GM19240 (cell line): ENCODE measurements around the gene ARHGAP4.
A peak's percentile ranks its signal among the peaks of the same experiment; 100 is the strongest.

Experiments used
- DNase-seq: peaks from one replicate; pipeline ENCODE4 v3.0.0; 2011; ENCODE audit warnings: low spot score; ENCODE audit not compliant: insufficient read length

Gene ARHGAP4

DNA sequence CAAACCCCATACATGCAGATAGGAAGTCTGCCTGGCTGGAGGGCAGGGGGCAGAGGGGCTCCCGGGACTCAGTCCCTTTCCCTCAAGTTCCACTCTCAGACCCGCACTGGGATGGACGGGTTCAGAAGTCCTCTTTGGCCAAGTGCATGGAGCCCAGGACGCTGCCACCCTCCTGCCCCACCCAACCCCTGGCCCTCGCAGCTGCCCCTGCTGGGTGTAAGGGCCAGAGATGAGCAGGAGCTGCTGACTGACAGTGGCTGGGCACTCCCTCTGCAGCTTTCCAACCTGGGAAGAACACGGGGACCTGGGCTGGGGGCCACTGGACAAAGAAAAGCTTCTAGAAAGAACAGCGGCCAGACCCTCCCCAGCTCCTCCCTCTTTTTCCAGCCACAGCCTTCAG, 43.5 kb downstream of the ARHGAP4 start:
- no peak for DNase-seq

DNA sequence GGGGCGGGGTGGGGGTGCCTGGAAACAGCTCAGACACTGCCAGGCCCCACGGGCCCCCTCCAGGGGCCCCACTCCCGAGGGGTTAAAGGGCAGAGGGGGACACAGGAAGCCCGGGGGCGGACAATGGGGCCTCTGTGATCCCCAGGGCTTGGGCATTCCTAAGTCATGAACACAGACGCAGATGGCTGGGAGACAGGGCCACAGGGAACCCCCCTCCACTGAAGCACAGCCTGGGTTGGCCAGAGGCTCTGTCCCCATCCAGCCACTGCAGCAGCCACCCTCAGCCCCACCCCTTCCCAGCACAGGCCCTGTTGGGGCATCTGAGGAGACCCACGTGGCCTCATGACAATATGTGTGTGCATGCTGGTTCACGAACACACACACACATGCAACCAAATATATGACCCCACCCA, 44.0 kb downstream of the ARHGAP4 start:
- no peak for DNase-seq

DNA sequence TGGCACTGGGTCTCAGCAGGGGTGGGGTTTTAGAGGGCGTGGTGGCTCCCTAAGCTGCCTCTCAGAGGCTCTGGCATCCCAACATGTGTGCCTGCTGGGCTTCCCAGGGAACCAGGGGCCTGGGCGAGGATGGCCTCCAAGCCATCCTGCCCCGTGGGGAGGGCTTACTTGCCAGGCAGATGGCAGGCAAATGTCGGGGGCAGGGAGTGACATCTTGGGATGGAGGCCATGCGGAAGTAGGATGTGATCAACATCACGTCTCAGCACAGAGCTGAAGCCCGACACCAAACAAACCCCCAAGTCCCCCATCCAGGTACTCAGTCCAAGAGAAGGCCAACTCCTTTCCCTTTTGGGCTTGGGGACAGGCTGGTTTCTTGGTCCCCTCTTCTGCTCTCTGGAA, 44.8 kb downstream of the ARHGAP4 start:
- DNase-seq = no peak

DNA sequence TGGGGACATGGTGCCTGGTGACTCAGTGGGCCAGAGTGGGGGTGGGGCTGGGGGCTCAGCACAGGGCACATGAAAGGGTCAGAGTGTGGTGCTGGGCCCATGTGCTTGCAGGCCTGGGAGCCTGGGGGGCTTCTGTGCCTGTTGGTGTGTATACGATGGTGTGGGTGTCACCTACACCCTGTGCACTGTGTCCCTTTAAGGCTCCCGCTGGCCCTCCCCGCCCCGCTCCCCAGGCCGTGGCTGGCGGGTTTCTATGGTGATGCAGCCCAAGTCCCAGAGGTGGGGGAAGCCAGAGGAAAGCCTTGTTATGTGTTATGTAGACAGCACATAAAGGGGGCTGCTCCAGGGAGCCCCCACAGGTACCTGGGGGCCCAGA, 45.6 kb downstream of the ARHGAP4 start:
- DNase-seq = no peak

DNA sequence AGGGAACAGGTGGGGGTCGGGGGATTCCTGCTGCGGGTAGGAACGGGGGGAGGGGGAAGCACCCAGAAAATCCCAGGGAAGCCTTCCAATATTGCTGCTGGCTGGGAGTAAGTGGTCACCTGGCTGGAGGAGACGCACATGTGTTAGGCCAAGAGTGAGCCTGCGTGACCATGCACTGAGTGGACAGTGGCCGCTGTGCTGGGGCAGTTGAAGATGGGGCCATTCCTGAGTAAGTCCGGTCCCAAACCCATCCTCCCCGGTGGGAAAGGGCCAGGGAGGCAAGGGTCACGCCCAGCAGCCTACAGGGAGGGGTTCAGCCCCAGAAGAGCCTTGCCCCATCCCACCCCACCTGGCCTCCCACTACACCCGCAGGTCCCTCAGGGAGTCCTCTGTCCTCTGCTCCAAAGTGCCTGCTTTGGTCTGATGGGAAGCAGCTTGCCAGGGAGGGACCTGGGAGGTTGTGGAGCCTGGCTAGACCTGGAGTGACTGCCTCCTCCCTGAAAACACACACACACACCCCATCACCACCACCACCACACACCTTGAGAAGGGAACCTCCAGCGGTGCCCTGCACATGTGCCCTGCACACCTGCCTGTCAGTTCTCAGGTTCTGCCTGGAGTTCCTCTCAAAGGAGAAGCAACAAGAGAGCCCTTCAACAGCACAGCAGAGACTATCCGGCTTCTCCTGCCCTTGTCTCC, 46.2 kb downstream of the ARHGAP4 start:
- DNase-seq = no peak

DNA sequence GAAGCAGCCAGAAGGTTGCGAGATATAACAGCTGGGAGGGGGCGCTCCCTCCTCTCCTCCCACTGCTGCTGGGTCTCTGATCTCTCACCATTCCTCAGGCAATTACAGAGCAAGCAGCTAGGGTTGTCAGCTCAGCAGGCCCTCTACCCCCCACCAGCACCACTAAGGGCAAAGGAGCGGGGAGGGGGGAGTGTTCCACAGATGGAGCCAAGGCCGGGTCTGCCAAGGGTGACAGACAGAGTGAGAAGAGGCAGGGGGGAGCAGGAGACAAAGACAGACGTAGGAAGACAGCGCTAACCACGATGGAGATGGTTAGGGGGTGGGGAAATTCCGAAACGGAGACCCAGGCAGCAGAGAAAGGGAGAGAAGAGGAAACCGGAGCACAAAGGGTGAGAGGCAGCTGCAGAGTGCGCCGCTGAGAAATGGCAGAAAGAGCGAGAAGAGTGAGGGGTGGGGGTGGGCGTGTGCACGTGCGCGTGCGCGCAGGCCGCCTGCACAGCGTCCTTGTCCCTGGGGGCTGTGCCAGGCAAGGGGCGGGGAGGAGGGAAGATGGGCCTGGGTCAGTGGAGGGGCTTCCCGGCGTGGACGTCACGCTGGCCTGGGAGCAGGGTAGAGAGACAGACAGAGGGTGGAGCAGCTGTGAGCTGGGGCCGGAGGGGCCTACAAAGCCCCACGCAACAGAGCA, 47.0 kb downstream of the ARHGAP4 start:
- no peak for DNase-seq

DNA sequence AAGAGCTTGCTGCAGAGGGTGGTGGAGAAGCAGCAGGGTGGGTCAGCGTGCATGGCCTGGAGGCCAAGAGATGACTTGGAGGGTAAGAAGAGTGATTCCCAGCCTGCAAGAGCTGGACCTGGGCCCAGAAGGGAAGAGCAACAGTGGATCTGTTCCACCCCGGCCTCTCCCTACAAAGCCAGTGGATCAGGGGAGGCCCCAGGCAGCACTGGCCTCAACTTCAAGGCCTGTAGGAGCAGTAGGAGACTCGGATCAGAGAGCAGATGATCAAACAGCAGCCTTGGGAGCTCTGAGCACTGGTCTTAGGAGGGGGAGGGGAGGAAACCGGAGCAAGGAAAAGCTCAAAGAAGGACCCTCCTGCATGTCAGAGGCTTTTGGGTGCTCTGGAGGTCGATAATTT, 47.7 kb downstream of the ARHGAP4 start:
- DNase-seq = no peak

DNA sequence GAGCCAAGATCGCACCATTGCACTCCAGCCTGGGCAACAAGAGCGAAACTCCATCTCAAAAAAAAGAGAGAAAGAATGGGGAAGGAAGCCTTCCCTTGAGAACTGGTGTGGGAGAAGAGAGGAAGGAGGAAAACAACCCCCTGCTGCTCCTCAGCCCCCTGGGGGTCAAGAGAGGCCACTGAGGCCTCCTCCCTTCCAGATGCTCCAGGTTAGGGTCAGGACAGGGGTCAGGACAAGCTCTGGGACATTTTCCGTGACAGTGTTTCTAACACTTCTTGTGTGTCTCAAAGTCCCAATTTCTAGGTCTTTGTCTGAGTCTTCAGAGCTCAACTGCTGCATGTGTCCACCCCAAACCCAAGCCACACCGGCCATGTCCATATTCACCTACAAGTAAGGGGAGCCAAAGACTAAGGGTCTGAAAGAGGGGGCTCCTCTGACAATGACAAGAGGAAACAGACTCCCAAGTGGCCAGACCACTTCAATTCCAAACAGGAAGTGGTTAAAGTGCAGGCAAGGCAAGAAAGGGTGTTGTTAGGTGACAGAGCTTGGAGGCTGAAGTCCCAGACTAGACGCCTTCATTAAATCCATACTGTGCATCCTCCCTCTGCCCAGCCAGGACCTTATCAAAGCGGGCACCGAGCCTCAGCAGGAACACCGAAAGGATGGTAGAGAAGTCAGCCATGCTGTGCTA, 48.3 kb downstream of the ARHGAP4 start:
- DNase-seq = no peak

DNA sequence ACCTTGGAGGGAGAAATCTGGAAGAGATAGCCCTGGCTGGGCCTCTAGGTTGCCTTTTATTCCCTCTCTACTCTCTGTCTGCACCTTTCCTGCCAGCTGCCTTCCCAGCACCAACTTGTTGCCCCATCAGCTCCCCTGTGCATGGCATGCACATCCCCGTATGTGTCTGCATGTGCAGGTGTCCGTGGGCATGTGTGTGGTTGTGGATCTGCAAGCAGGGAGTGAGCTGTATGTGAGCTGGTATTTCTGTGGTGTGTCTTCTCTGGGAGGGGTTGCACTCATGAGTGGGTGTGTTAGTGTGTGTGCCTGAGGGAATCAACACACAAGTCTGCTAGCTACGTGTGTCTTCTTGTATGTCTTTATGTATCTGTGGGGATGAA, 50.0 kb downstream of the ARHGAP4 start:
- DNase-seq = no peak

DNA sequence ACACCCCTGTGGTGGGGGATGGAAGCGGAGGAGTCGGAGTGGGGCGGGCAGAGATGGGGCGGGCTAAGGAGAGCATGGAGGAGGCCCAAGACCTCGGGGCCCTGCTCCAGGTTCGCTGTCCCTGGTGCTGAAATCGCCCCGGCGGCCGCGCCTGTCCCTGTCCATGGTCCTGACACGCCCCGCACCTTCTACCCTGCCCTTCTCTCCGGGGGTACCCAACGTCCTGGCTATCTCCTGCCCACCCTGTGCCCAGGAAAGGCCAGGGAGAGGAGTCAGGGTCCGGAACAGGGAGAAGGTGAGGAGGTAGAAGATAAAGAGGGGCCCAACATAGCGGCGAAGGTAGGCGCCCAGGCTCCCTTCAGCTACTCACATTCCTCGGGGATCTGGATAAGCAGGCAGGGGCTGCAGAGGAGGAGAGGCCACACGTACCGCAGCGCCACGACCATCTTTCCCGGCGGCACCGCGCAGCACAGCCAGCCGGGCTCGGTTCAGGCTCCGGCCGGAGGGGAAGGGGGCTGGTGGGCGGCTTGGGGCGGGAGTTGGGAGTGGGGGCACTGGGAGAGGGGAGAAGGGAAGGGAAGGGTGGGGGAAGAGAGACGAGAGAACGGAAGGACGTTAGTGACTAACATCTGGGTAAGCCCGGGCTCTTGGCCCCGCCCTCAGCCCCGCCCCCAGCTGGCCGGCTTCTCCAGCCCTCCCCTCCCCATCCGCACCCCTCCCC, 50.5 kb downstream of the ARHGAP4 start:
- peak; percentile 51 for DNase-seq

DNA sequence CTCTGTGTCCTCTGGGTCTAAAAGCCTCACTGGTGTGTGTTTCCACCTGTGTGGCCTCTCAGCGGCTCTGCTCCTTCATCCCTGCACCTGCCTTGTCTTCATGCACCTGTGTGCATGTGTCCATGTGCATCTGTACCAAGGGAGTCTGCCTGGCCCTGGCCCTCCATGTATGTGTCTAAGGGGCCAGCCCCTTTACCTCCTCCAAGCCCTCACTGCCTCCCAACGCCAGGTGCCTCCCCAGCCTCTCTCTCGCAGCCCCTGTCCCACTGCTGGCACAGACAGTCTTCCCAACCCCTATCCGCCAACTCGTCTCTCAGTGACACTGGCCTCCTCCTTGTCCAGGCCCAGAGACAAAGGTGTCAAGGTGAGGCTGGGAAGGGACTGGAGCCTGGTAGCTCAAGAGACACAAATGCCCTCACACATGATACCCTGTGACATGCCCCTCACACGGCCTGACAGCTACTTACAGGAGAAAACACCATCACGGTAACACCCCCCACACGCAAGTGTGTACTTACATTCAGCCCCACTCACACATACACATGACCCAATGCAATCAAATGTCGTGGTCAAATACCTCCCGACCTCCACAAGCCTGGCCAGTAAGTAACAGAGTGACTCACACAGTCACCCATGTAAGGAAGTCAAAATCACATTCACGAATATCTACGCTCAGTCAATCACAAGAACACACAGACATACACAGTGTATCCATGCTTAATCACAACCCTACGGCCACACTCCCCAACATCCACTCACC, 51.5 kb downstream of the ARHGAP4 start:
- no peak for DNase-seq

DNA sequence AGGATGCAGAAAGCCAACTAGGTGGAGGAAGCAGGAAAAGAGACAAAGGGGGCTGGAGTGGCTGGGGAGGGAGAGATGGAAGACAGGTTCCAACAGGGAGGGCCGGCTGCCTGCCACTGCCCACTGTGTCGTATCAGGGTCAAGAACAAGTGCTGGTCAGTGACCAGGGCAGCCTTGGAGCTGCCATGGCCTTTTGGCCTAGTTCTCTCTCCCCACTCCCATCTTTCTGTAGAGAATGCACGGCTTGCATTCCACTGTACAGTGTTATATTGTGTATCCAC, 52.0 kb downstream of the ARHGAP4 start:
- DNase-seq = no peak

DNA sequence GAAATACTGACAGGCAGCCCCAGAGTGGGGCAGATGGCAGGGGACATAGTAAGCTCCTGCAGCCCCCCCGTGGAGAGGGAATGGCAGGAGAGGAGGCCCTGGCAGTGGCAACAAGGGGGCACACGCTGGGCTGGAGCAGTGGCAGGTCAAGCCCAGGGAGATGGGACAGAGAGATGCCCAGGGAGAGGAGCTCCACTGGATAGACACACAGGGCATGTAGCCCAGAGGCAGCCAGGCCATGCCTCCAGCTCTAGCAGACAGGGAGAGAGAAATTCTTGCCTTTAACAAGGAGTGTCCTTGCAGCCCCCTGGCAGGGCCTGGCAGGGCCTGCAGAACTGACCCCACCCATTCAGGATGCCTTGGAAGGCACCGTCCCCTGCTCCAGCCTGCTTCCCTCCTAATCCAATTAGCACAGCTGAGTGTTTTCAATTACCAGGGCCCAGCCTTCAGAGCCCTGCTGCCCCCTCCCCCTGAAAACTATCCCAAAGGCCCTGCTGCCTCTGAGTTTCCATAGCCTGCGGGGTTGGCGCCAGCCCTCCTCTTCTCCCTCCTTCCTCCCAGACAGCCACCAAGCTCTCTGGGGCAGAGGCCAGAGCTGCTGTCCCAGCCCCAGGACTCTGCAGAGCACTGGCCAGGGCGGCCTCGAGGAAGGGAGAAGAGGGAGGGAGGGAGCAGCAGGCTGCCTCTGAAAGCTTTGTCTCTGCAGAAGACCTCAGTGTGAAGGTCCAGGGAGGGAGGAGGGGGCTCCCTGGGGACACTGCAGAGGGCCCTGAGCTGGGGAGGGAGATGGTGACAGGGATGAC, 52.6 kb downstream of the ARHGAP4 start:
- DNase-seq = no peak

DNA sequence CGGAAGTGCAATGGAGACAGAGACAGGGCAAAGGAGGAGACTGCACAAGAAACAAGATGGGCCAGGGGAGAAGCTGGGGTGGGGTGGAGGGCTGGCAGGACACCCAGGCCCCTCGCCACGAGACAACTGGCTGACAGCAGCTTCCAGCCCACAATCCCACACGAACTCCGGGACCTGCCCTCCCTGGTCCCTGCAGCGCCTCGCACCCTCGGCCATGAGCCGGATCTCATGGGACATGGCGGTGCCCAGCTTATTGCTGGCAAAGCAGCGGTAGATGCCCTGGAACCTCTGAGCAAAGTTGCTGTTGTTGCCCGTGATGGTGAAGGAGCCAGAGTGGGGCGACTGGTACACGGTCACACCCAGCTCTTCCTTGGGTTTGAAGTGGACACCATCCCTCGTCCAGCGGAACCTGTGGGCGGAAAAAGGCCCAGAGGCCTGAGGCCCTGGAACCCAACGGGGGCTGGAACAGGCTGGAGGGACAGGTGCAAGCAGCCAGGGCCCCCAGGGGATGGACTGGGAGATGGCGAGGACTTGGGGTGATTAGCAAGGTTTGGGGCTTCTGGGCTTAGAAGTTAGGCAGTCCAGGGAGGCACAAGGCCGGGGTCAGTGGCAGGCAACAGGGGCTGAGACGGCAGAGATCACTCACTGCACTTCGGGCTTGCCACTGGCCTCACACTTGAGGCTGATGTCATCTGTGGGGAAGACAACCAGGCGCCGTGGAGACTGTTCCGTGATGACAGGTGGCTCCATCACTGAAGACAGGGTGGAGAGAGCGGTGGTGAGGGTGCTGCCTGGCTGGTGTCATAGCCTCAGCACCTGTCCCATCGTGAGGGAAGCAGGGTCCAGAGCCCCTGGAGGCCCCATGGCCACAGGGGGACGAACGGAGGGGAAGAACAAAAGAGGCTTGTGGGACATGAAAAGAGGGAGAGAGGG, 53.9 kb downstream of the ARHGAP4 start:
- DNase-seq = no peak

DNA sequence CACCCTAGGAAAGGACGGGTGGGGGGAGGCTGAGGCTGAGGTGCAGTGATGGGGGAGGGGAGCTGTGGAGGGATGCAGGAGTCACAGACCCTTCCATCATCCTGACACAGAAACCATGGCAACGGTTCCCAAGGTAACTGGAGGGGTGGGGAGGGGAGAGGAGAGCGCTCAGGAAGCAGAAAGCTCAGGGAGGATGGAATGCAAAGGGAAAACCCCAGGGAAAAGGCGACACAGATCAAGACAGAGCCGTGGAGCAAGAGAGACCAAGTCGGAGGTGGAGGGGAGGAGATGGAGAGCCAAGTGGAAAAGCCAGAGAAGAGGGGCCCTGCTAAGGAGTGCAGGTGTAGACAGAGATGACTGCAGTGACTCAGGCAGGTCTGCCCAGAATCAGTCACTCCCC, 54.6 kb downstream of the ARHGAP4 start:
- no peak for DNase-seq

DNA sequence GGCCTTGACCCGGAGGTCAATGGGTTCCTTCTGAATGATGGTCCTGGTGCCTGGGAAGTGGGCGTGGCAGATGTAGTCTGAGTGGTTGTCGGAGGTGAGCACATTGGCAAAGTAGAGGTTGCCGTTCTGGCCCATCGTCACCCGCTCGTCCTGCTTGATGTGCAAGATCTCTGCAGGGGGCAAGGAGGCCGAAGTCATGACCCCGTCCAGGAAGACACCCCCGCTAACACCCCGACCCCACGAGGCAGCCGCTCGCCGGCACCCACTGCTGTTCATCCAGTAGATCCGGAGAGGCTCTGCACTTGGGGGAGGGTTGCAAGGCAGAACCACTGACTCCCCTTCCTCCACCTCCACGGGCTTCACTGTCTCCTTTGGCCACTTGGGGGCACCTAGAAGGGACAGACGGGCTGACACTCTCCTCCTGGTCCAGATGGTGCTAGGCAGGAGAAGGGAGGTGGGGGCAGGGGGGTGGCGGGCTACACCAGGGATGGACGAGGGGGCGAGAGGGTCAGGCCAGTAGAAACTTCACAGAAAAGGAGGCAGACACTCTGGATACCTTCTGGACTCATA, 55.2 kb downstream of the ARHGAP4 start:
- DNase-seq = no peak

DNA sequence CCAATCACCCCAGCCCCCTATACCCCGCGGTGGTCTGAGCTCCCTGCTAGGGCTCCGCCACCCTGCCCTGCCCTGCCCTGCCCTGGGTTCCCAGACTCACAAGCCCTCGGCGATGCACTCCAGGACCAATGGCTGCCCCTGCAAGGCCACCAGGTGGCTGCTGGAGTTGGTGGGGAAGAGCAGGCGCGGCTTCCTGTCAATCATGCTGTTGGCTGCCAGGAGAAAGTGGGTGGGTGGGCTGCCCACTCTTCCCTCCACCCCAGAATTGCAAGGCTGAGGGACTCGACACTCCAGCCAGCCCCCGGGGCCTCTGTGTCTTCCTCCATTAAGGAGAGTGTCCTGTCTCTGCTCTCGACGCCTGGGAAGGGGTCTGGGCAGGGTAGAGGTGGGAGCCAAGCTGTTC, 55.8 kb downstream of the ARHGAP4 start:
- DNase-seq = no peak

DNA sequence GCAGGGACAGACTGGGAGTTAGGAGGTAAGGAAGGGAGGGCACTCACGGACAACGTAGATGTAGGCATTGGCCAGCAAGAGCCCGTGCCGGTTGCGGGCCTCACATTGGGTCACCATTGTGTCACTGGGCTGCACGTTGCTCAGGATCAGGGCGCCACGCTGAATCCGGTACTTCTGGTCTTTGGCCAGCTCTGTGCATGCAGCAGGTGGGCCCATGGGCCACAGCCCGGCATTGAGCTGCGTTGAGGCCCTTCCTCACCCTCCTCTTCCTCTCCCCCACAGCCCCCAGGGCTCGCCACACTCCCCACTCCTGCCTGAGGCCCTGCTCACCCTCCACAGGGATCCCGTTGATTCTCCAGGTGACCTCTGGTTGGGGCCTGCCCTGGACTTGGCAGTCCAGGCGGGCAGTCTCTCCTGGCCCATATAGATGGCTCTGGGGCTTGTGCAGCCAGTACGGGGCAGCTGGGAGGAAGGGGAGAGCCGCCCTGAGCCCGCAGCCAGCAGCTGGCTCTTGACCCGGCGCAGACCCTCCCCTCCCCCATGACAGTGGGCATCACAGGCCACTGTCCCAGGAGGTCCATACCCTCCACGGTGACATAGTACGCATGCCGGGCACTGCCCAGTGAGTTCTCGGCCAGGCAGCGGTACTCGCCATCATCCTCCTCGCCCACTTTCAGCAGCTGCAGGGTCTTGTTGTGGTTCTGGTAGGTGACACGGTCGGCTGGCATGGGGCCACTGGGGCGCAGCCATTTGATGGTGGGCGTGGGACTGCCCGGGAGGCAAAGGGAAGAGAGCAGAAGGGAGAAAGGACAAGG, 56.4 kb downstream of the ARHGAP4 start:
- DNase-seq = no peak
